Stimulated activated CD8-positive, alpha-beta memory T cell treated with anti-CD3 and anti-CD28 coated beads, Interleukin-7, amount 100 ng/mL, for 24 hours (primary cell): ENCODE measurements around the gene FERMT3.
"Not testable (repeated sequence)": the region's sequence is repeated elsewhere in the genome, so short reads cannot be mapped to it uniquely, and the experiment has no call there.

Experiments
- DNase-seq: peaks from one replicate; pipeline ENCODE4 v3.0.0-alpha.2; 2020; ENCODE audit warnings: low read depth

Gene FERMT3

GRCh38 chr11:64206457-64207255, at the start of gene FERMT3:
Gene FERMT3, plus strand, starts transcription at chr11:64206721. Its CDS starts 644 bp downstream, at chr11:64207365.
- DNase-seq = no peak

GRCh38 chr11:64157631-64158394, 48.7 kb upstream of the FERMT3 start:
- no peak for DNase-seq

GRCh38 chr11:64161037-64161436, 45.5 kb upstream of the FERMT3 start:
- DNase-seq = no peak

GRCh38 chr11:64162769-64163168, 43.8 kb upstream of the FERMT3 start:
- not testable (repeated sequence) for DNase-seq

GRCh38 chr11:64163951-64164350, 42.6 kb upstream of the FERMT3 start:
- DNase-seq = no peak

GRCh38 chr11:64164392-64165312, 41.9 kb upstream of the FERMT3 start:
- no peak for DNase-seq

- DNase-seq = no peak
These were observed 41.1 kb upstream of the FERMT3 start for GRCh38 chr11:64165481-64165841.

- DNase-seq = peak; percentile 68
These were observed 40.5 kb upstream of the FERMT3 start, which contains the start of gene MACROD1 for GRCh38 chr11:64165842-64166635. Gene MACROD1, minus strand, starts transcription at chr11:64166113. Its CDS starts 119 bp downstream, at chr11:64165994.

GRCh38 chr11:64170419-64170818, 36.1 kb upstream of the FERMT3 start:
- no peak for DNase-seq

- DNase-seq = no peak
These were observed 32.7 kb upstream of the FERMT3 start for GRCh38 chr11:64173616-64174355.

- no peak for DNase-seq
These were observed 29.8 kb upstream of the FERMT3 start for GRCh38 chr11:64176751-64177150.

GRCh38 chr11:64178203-64178602, 28.3 kb upstream of the FERMT3 start:
- no peak for DNase-seq

GRCh38 chr11:64178951-64179639, 27.4 kb upstream of the FERMT3 start:
- DNase-seq = no peak

- no peak for DNase-seq
These were observed 25.6 kb upstream of the FERMT3 start for GRCh38 chr11:64180891-64181290.

- no peak for DNase-seq
These were observed 24.8 kb upstream of the FERMT3 start for GRCh38 chr11:64181506-64182411.

GRCh38 chr11:64183890-64184289, 22.6 kb upstream of the FERMT3 start:
- DNase-seq = no peak

GRCh38 chr11:64185175-64185692, 21.3 kb upstream of the FERMT3 start:
- DNase-seq = no peak

GRCh38 chr11:64185693-64186491, 20.6 kb upstream of the FERMT3 start, which contains the start of gene STIP1:
Gene STIP1, plus strand, starts transcription at chr11:64186171. Its CDS starts 91 bp downstream, at chr11:64186262.
- DNase-seq = peak; percentile 98
